Common myeloid progenitor, CD34-positive (primary cell): ENCODE measurements around the gene MICALL1.

Source experiments
- CTCF ChIA-PET: fragments of 350-600 bp; sonication (Branson Sonifier 250); formaldehyde crosslinking; loops from one replicate; lab custom pipeline; 2021; ENCODE audit warnings: antibody characterized with exemption; lab: Charles Lee
- POLR2A ChIA-PET: fragments of 350-600 bp; sonication (Branson Sonifier 250); formaldehyde crosslinking; loops from one replicate; lab custom pipeline; 2021; ENCODE audit warnings: antibody characterized with exemption; lab: Charles Lee
- DNase-seq, 3 donors: peaks; one replicate each; pipeline versions ENCODE4 v3.0.0 to v3.0.0-alpha.2; 2013
- H3K27ac ChIP-seq, 2 experiments: 1 replicate in 1 of 2; 2 replicates in 1 of 2; pipeline ENCODE4 v1.7.0; 2013; ENCODE audit warnings: inconsistent platforms in 2 of 2, low read length in 2 of 2, mild to moderate bottlenecking in 2 of 2, low read depth in 1 of 2, moderate library complexity in 1 of 2; ENCODE audit not compliant: severe bottlenecking in 2 of 2, insufficient read depth in 1 of 2, poor library complexity in 1 of 2
- H3K27me3 ChIP-seq, 5 experiments: replicated peaks in 2 of 5; 1 replicate in 3 of 5; 2 replicates in 2 of 5; pipeline versions ENCODE4 v1.6.1 to v1.7.0; 2013; ENCODE audit warnings: low read length in 4 of 5, mild to moderate bottlenecking in 2 of 5, moderate library complexity in 2 of 5, inconsistent platforms in 1 of 5; ENCODE audit not compliant: insufficient read depth in 5 of 5, control insufficient read depth in 4 of 5
- H3K36me3 ChIP-seq, 4 experiments: 1 replicate in 2 of 4; 2 replicates in 2 of 4; pipeline versions ENCODE4 v1.6.1 to v1.7.0; 2013; ENCODE audit warnings: low read length in 3 of 4, control low read depth in 1 of 4, mild to moderate bottlenecking in 1 of 4; ENCODE audit not compliant: control insufficient read depth in 4 of 4, insufficient read depth in 4 of 4
- H3K4me1 ChIP-seq, 4 experiments: 1 replicate in 3 of 4; 2 replicates in 1 of 4; pipeline versions ENCODE4 v1.6.1 to v1.7.1; 2013; ENCODE audit warnings: low read length in 3 of 4, mild to moderate bottlenecking in 3 of 4, control low read depth in 1 of 4, inconsistent platforms in 1 of 4, moderate library complexity in 1 of 4; ENCODE audit not compliant: control insufficient read depth in 4 of 4, insufficient read depth in 4 of 4; ENCODE audit errors: control extremely low read depth in 1 of 4
- H3K4me3 ChIP-seq, 7 experiments: 1 replicate in 4 of 7; 2 replicates in 3 of 7; pipeline versions ENCODE4 v1.5.1 to v1.7.0; 2013; ENCODE audit warnings: mild to moderate bottlenecking in 7 of 7, low read length in 6 of 7, moderate library complexity in 6 of 7, inconsistent platforms in 2 of 7, low read depth in 2 of 7, control low read depth in 1 of 7; ENCODE audit not compliant: insufficient read depth in 4 of 7, control insufficient read depth in 1 of 7; ENCODE audit errors: extremely low read depth in 1 of 7
- H3K9me3 ChIP-seq, 5 experiments: 1 replicate in 4 of 5; 2 replicates in 1 of 5; pipeline versions ENCODE4 v1.6.1 to v1.7.1; 2013; ENCODE audit warnings: low read length in 4 of 5, mild to moderate bottlenecking in 2 of 5, inconsistent platforms in 1 of 5, low read depth in 1 of 5, moderate library complexity in 1 of 5; ENCODE audit not compliant: control insufficient read depth in 4 of 5, insufficient read depth in 2 of 5; ENCODE audit errors: control extremely low read depth in 1 of 5
- WGBS: methylation state at CpG from one replicate; pipeline ENCODE4 v1.1.5; 2013; ENCODE audit not compliant: insufficient coverage; 5-methylcytosine and 5-hydroxymethylcytosine counted together

Gene MICALL1

DNA sequence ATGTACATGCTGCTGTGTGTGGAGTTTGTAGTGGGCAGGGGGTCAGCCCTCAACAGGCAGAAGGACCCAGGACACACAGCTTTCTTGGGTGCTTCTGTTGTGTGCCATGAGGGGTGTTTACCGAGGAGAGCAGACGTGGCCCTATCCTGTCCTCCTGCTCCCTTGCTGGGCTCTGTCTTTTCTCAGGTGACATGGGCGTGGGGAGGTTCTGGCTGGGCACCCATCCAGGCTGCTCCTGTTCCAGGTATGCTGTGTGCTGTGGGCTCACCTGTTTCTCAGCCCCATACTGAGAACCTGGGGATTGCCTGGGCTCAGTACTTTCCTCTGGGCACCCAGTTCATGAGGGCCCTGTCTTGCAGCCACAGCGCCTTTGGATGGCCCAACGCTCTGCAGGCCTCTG lies 23.3 kb downstream of the MICALL1 start:
- Histone ChIP-seq H3K36me3 (peaks cover 6 to 69% (median 52%) of the 10 kb centered on the region in 4 experiments), H3K27ac (no peak overlapping the region), H3K9me3 (no peaks in the 10 kb centered on the region), H3K4me3 (no peak overlapping the region), H3K4me1 (peaks cover 0 to 9% (median 4%) of the 10 kb centered on the region in 4 experiments), H3K27me3 (no peaks in the 10 kb centered on the region)
- ChIA-PET POLR2A (no interaction called here), CTCF (interaction anchor here (1.1 kb wide), 1 partner anchor 33 kb away, joined by 3 read pairs; no protein-coding TSS in a partner anchor)
- WGBS, result 94% methylated on average over 5 of the region's 5 CpGs
- DNase-seq, result no peak

DNA sequence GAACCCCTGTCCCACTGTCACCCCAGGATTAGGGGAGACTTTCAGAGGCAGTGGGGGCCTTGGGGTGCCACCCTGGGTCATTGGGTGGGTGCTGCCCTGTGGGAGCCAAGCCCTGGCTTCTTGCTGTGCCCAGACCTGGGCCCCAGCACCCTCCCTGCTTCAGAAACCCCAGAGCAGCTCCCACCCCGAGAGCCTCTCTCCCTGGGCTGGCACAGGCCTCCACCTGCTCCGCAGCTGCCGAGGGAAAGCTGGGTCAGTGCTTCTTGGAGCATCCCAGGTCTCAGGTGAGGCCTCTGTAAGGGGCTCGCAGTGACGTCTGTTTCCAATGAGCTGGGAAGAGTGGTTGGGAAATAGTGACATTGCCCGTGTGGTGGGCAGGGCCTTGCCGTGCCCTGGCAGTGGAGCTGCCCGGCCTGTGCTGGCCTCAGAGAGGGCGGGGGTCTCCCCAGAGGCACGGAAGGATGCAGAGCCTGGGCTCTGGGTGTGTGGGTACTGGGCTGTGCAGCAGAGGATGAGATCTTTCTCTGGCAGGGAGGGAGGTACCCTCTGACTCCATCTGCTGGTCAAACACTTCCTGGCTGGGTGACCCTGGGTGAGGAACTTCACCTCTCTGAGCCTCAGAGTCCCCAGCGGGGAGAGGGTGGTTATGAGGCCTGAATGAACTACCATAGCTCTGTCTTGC lies 24.3 kb downstream of the MICALL1 start:
- ChIA-PET POLR2A (no interaction called here), CTCF (interaction anchor here (0.8 to 5.1 kb wide), 6 partner anchors 14 to 88 kb away, joined by 3 to 24 read pairs (median 4); partner anchors contain the start of gene MICALL1)
- Histone ChIP-seq H3K36me3 (peaks cover 6 to 69% (median 47%) of the 10 kb centered on the region in 4 experiments), H3K4me1 (peaks cover 0 to 9% (median 4%) of the 10 kb centered on the region in 4 experiments), H3K27ac (no peak overlapping the region), H3K27me3 (no peaks in the 10 kb centered on the region), H3K4me3 (no peak overlapping the region), H3K9me3 (no peaks in the 10 kb centered on the region)
- DNase-seq, result no peak
- WGBS, result over 99% methylated on average over 11 of the region's 11 CpGs

DNA sequence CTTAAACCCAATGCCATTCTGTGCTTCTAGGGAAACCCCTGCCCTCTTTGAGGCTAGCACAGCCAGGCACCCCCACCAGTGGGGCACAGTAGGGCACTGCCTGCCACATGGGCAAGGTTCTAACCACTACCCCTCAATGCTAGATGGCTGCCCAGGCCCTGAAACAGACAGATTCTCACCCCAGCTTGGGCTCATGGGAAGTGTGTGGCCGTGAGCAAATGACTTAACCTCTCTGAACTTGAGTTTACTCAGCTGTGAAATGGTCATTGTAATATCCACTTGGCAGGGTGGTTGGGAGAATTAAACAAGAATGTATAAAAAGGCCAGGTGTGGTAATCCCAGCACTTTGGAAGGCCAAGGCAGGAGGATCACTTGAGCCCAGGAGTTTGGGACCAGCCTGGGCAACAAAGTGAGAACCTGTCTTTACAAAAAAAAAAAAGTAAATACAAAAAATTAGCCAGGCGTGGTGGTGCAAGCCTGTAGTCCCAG lies 24.9 kb downstream of the MICALL1 start:
- Histone ChIP-seq H3K4me3 (no peak overlapping the region), H3K27me3 (no peaks in the 10 kb centered on the region), H3K27ac (no peak overlapping the region), H3K4me1 (peaks cover 0 to 9% (median 4%) of the 10 kb centered on the region in 4 experiments), H3K9me3 (no peaks in the 10 kb centered on the region), H3K36me3 (peaks cover 6 to 66% (median 44%) of the 10 kb centered on the region in 4 experiments)
- no peak for DNase-seq
- ChIA-PET CTCF (interaction anchor here (0.8 to 5.1 kb wide), 7 partner anchors 15 to 89 kb away, joined by 3 to 24 read pairs (median 4); partner anchors contain the start of gene MICALL1), POLR2A (no interaction called here)
- 94% methylated on average over 2 of the region's 2 CpGs for WGBS

DNA sequence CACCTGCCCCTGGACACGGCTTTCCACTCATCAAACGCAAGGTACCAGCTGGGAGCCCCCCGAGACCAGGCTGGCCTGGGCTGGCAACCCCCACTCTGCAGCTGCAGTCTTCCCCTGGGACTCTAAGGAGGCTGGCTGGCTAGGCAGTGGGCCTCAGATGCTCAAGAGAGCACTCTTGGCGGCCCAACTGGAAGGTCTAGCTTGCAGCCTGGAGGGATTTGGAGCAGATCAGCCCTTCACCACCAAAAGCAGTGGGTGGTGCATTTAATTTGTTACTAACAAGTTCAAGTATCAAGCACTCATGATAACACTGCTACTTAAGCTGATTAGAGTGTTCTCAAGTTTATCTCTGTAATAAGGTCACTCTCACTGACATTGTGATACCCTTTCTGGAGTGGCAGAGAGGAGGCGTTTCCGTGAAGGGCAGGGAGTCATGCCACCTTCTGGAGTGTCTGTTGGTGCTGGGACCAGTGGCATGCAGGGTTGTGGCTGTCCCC lies 25.8 kb downstream of the MICALL1 start:
- H3K4me1 ChIP-seq, result peaks cover 0 to 9% (median 4%) of the 10 kb centered on the region in 4 experiments
- 94% methylated on average over 5 of the region's 6 CpGs for WGBS
- H3K27me3 ChIP-seq, result no peaks in the 10 kb centered on the region
- no peaks in the 10 kb centered on the region for H3K9me3 ChIP-seq
- CTCF ChIA-PET, result interaction anchor here (0.8 to 5.1 kb wide), 9 partner anchors 8 to 53 kb away, joined by 3 to 24 read pairs (median 5); partner anchors contain the start of gene MICALL1
- H3K36me3 ChIP-seq, result peaks cover 2 to 62% (median 36%) of the 10 kb centered on the region in 4 experiments
- H3K4me3 ChIP-seq, result no peak overlapping the region
- no peak for DNase-seq
- H3K27ac ChIP-seq, result no peak overlapping the region
- POLR2A ChIA-PET, result no interaction called here

DNA sequence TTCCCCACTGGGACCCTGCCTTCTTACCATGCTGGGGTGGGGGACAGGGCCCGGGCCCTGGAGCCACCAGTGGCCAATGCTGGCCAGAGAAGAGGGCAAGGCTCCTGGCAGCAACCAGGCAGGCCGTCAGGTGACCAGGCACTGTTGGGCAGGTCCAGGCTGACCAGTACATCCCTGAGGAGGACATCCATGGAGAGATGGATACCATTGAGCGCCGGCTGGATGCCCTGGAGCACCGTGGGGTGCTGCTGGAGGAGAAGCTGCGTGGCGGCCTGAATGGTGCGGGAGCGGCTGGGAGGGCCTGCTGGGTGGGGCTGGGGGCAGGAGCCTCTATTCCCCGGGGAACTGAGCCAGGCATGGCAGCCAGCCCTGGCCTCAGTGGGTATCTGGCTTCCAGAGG lies 26.3 kb downstream of the MICALL1 start:
- Histone ChIP-seq H3K36me3 (peaks cover 2 to 61% (median 34%) of the 10 kb centered on the region in 4 experiments), H3K4me3 (no peak overlapping the region), H3K4me1 (peaks cover 0 to 9% (median 4%) of the 10 kb centered on the region in 4 experiments), H3K27ac (no peak overlapping the region), H3K9me3 (no peaks in the 10 kb centered on the region), H3K27me3 (no peaks in the 10 kb centered on the region)
- DNase-seq, result no peak
- POLR2A ChIA-PET, result no interaction called here
- WGBS, result 98% methylated on average over 6 of the region's 10 CpGs
- CTCF ChIA-PET, result interaction anchor here (0.8 to 5.1 kb wide), 10 partner anchors 9 to 53 kb away, joined by 3 to 24 read pairs (median 4); partner anchors contain the start of gene MICALL1

DNA sequence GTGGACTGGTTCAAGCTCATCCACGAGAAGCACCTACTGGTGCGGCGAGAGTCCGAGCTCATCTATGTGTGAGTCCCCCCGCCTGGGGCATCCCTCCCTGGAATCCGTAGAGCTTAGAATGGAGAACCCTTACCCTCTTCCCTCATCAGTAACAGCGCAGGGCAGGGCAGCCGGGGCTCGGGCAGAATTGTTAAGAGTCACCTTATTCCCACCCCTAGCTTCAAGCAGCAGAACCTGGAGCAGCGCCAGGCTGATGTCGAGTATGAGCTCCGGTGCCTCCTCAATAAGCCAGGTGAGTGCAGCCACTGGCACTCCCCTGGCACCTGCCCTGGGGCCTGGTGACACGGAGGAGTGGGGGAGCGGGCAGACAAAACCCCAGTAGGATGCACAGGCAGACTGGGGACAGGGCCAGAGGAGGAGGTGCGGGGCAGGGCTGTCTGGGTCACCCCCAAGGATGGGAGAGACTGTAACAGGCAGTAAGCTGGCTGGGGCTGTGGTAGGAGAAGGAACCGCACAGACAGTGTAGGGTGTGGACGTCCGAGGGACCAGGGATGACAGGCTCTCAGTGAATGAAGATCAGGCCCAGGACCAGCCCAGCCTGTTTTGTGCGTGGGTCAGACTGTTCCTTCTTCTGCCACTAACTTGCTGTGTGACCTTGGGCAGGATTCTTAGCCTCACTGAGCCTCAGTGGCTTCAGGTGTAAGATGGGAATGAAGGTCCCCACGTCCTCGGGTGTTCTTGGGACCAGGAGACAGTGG lies 26.9 kb downstream of the MICALL1 start:
- Histone ChIP-seq H3K4me1 (peaks cover 0 to 9% (median 4%) of the 10 kb centered on the region in 4 experiments), H3K36me3 (peaks cover 2 to 61% (median 35%) of the 10 kb centered on the region in 4 experiments), H3K9me3 (no peaks in the 10 kb centered on the region), H3K27ac (no peak overlapping the region), H3K4me3 (no peak overlapping the region), H3K27me3 (no peaks in the 10 kb centered on the region)
- no peak for DNase-seq
- WGBS, result 91% methylated on average over 20 of the region's 21 CpGs
- POLR2A ChIA-PET, result no interaction called here
- CTCF ChIA-PET, result interaction anchor here (0.8 to 5.1 kb wide), 11 partner anchors 9 to 272 kb away, joined by 3 to 24 read pairs (median 5); partner anchors contain the start of gene MICALL1
